T47D (cell line): Measurements from ENCODE around the gene MTFR1L.

Experiments used
- DNase-seq, 2 experiments: peaks; one replicate each; pipeline versions ENCODE4 v3.0.0 to v3.0.0-alpha.2; 2011 to 2012; ENCODE audit warnings: low read depth in 1 of 2, low spot score in 1 of 2
- JUND ChIP-seq: IDR thresholded peaks from 2 replicates; pipeline ENCODE4 v1.6.1; 2012; ENCODE audit warnings: low read depth
- in situ Hi-C: cut with HindIII; loops from 2 replicates; pipeline ENCODE4 v1.10.0; 2016; ENCODE audit warnings: low sequenced_read_pairs, low pct_unique_long_range_greater_than_20kb

MTFR1L gene

DNA sequence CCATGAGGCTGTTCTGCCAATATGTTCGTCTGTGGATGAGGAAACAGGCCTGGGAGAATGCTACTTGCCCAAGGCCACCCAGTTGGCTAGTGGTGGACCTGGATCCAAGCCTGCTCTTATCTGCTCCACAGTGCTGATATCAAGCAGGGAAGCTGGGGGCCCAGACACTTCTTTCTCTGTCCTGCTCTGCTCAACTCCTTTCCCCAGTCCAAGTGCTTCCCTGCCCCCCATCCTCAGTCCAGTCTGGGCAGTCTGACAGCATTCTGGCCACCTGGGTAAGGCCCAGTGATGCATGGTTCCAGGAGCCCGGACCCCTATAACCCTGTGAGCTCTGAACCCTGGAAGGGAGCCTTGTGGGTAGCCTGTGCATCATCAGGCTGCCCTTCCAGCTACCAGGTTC, 59.9 kb downstream of the MTFR1L start:
- in situ Hi-C loops, result no loop called here
- no peak for TF ChIP-seq JUND
- peak in 1 of 2 experiments; percentile 30 for DNase-seq

- DNase-seq, result no peak
- TF ChIP-seq JUND, result no peak
- in situ Hi-C loops, result no loop called here
Observed at GRCh38 chr1:25880518-25880917, 60.8 kb downstream of the MTFR1L start.

DNA sequence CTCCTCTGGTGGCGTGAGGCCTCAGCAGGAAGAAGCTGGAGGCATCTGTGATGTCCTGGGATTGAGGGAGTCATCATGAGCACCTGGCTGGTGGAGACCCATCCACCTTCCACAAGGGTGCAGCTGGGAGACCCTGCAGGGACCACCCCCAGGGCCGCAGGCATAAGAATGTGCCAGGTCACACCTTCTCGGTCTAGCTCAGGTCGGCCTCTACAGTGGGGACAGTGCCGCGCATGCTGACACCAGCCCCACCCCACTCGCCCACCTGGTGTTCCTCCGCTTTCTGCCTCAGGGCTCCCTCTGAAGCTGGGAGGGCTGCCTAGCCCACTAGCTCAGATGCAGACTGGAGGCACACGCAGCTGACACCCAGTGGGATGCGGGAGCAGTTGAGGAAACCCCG, 61.5 kb downstream of the MTFR1L start:
- DNase-seq, result no peak
- in situ Hi-C loops, result no loop called here

More for the DNA sequence above, 61.5 kb downstream of the MTFR1L start:
- no peak for TF ChIP-seq JUND
